Thyroid gland (tissue), 4 donors: ENCODE measurements around the gene WNT9A.

Source experiments
- CTCF ChIP-seq, 6 experiments: fragments of 200-600 bp in 3 of 6; fragments of 450-650 bp in 3 of 6; sonication (generic) in 3 of 6; IDR thresholded peaks; one replicate each; pipeline ENCODE4 v1.5.1; 2016 to 2019; ENCODE audit warnings: antibody characterized with exemption in 6 of 6, mild to moderate bottlenecking in 2 of 6, inconsistent platforms in 1 of 6, moderate library complexity in 1 of 6
- POLR2A ChIP-seq, 2 donors: fragments of 450-650 bp; IDR thresholded peaks; one replicate each; pipeline ENCODE4 v1.6.1; 2017; ENCODE audit warnings: antibody characterized with exemption in 2 of 2, mild to moderate bottlenecking in 2 of 2, moderate library complexity in 1 of 2

- TF ChIP-seq POLR2A (IDR thresholded peaks at IDR 0.05) (no peak), CTCF (IDR thresholded peaks at IDR 0.05) (no peak)
Observed at GRCh38 chr1:227896710-227897655, 50.7 kb downstream of the WNT9A start.
